SK-N-SH (cell line): ENCODE data around the gene TLL2.
A peak's percentile ranks its signal among the peaks of the same experiment; 100 is the strongest.

Experiments used
- CTCF ChIP-seq: fragments of 200-600 bp; sonication (generic); IDR thresholded peaks from 2 replicates; pipeline ENCODE4 v1.6.1; 2017; ENCODE audit warnings: antibody characterized with exemption, mild to moderate bottlenecking, moderate library complexity
- NRF1 ChIP-seq: IDR thresholded peaks from 2 replicates; pipeline ENCODE4 v1.6.1; 2012; ENCODE audit warnings: low read depth, mild to moderate bottlenecking, low read length
- REST ChIP-seq: IDR thresholded peaks from 2 replicates; pipeline ENCODE4 v1.6.1; 2012; ENCODE audit warnings: mild to moderate bottlenecking, low read depth, low read length, moderate library complexity
- RFX5 ChIP-seq: IDR thresholded peaks from 2 replicates; pipeline ENCODE4 v1.6.1; 2012; ENCODE audit warnings: mild to moderate bottlenecking, improper control_type of control experiment, low read length

GRCh38 chr10:96556003-96556402, 42.3 kb upstream of the TLL2 start:
- peak; percentile 58 for TF ChIP-seq CTCF
- TF ChIP-seq REST = no peak
- no peak for TF ChIP-seq NRF1
- TF ChIP-seq RFX5 = no peak
